ENCODE measurements around the gene POLR2J.

POLR2J gene

GRCh38 chr7:102426268-102427018 lies 52.3 kb downstream of the POLR2J start:
- Histone ChIP-seq H3K4me1 (ENCODE audit: insufficient read depth, low read length) (peaks cover 3% of the 10 kb centered on the region; the same call in 1 of the 2 replicates), H3K9ac (ENCODE audit: low read depth, low read length) (no peak overlapping the region), H3K36me3 (ENCODE audit: insufficient read depth, low read depth, low read length) (peaks cover 33% of the 10 kb centered on the region), H3K9me3 (ENCODE audit: insufficient read depth, low read depth, low read length) (no peaks in the 10 kb centered on the region), H3K27me3 (ENCODE audit: insufficient read depth, low read length) (no peaks in the 10 kb centered on the region), H3K27ac (ENCODE audit: low read length) (no peak overlapping the region), H3K4me3 (ENCODE audit: low read length) (no peak overlapping the region)

DNA sequence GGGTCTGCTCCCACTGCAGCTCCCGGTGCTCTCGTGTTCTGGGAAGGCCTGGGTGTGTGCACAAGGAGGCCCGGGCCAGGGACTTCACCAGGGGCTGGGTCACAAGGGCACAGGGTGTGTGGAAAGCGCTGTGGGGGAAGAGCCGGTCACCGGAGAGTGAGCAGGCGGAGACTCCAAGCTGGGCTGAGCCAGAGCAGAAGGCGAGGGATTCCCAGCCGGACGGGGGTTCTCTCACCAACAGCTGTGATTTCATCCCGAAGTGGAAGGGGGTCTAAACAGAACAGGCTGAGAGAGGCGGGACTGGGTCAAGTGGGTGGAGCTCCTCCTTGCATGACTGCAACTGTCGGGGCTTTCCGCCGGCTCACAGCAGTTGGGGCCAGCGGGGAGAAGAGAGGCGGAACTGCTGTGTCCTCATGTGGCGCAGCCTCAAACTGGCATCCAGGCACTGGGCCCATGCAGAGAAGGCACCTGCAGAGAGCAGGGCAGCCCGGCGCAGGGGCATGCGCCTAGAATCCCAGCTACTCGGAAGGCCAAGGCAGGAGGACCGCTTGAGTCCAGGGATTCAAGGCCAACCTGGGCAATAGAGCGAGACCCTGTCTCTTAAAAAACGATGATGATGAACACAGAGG lies 53.0 kb downstream of the POLR2J start:
- peaks cover 3% of the 10 kb centered on the region; the same call in 1 of the 2 replicates for H3K4me1 ChIP-seq (ENCODE audit: insufficient read depth, low read length)
- H3K27ac ChIP-seq (ENCODE audit: low read length) = no peak overlapping the region
- no peaks in the 10 kb centered on the region for H3K9me3 ChIP-seq (ENCODE audit: insufficient read depth, low read depth, low read length)
- H3K27me3 ChIP-seq (ENCODE audit: insufficient read depth, low read length) = no peaks in the 10 kb centered on the region
- H3K9ac ChIP-seq (ENCODE audit: low read depth, low read length) = no peak overlapping the region
- no peak overlapping the region for H3K4me3 ChIP-seq (ENCODE audit: low read length)
- H3K36me3 ChIP-seq (ENCODE audit: insufficient read depth, low read depth, low read length) = peaks cover 39% of the 10 kb centered on the region

- Histone ChIP-seq H3K36me3 (ENCODE audit: insufficient read depth, low read depth, low read length) (peaks cover 43% of the 10 kb centered on the region), H3K4me1 (ENCODE audit: insufficient read depth, low read length) (peaks cover 3% of the 10 kb centered on the region; the same call in 1 of the 2 replicates), H3K27ac (ENCODE audit: low read length) (no peak overlapping the region), H3K9ac (ENCODE audit: low read depth, low read length) (no peak overlapping the region), H3K9me3 (ENCODE audit: insufficient read depth, low read depth, low read length) (no peaks in the 10 kb centered on the region), H3K4me3 (ENCODE audit: low read length) (no peak overlapping the region), H3K27me3 (ENCODE audit: insufficient read depth, low read length) (no peaks in the 10 kb centered on the region)
These were observed 53.9 kb downstream of the POLR2J start for GRCh38 chr7:102424787-102425218.

- no peaks in the 10 kb centered on the region for H3K27me3 ChIP-seq (ENCODE audit: insufficient read depth, low read length)
- H3K36me3 ChIP-seq (ENCODE audit: insufficient read depth, low read depth, low read length) = peaks cover 48% of the 10 kb centered on the region
- H3K27ac ChIP-seq (ENCODE audit: low read length) = no peak overlapping the region
- H3K9me3 ChIP-seq (ENCODE audit: insufficient read depth, low read depth, low read length) = no peaks in the 10 kb centered on the region
- H3K4me1 ChIP-seq (ENCODE audit: insufficient read depth, low read length) = peaks cover 3% of the 10 kb centered on the region; the same call in 1 of the 2 replicates
- no peak overlapping the region for H3K9ac ChIP-seq (ENCODE audit: low read depth, low read length)
- no peak overlapping the region for H3K4me3 ChIP-seq (ENCODE audit: low read length)
These were observed 54.6 kb downstream of the POLR2J start for GRCh38 chr7:102424129-102424551.
